ENCODE data around the gene DHX9.
A peak's percentile ranks its signal among the peaks of the same experiment; 100 is the strongest.

Gene DHX9

DNA sequence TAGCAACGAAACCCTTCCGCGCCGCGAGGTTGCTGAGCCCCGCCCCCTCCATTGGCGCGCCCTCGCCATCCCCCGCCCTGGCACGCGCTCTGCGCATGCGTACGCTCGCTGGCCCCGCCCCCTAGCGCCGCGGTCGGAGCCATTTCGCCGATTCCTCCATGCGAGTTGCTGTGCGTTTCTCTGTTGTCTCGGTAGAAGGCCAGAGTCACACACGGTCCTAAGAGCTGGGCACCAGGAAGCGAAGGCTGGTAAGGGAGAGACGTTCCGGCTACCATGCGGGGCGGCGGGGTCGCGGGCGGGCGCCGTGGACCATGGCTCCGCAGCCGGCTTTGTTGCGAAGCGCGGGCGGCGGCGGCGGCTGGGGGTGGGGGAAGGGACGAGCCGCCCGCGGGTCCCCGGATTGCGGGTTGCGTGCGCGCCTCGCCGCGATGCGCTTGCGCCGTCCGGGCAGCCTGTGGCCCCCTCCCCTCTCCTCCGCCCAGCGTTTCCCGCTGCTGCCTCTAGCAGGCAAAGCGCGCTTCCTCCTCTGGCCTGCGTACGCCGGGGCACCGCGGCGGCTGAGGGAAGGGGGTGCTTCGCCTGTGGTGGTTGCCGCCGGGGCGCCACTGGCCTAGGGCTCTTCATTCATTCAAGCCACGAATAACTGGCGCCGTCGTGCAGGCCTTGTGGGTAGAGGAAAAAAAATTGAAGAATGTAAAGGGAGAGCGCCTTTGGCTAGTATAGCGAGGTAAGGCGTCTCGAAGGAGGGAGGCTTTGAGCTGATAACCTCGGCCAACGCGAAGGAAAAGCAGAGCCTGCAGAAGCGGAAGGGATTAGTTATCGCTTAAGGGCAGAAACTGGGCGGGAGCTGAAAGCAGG, at the start of gene DHX9:
TSS of gene DHX9 (plus strand) at position 139 of the 858 bp plus-strand sequence. CDS start 3,220 bp downstream, outside the sequence.
- DNase-seq: peak; percentile 96 to 99 (median 97)

DNA sequence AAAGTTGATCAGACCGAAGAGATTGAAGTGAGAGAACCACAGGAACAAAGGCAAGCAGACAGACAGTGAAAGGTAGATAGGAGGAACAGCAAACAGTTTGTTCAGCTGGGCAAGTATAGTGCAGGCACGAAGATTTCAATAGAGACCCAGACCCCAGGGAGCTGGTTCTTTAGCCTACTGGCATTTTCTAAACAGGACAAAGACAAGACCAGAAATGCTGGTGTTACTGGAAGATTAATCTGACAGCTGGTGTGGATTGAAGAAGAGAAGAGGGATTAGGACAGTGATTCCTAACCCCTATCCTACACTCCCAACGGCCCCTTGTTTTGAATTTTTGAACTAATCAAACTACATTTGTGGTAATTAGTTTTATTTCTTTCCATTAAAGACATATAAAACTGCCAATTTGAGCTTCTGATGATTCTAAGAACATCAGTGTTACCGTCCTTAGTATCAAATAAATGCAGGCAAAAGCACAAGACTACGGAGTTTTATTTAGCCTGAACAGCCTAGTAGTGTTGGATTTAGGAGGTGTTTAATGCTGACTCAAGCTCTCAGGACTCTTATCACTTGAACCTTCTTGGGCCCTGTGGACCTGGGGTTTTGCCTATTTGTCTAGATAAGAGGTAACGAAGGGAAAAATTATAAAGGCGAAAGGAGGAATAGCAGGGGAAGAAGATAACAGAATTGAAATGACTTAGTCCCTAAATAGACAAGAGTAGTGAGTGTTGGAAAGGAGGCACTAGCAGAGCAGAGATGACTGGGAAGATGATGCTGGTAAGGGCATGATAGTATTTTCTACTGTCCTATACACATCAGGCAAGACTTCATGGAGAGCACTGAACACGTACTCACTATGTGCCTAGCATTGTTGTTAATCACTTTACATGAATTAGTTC, 47.6 kb upstream of the DHX9 start:
- no peak for DNase-seq

DNA sequence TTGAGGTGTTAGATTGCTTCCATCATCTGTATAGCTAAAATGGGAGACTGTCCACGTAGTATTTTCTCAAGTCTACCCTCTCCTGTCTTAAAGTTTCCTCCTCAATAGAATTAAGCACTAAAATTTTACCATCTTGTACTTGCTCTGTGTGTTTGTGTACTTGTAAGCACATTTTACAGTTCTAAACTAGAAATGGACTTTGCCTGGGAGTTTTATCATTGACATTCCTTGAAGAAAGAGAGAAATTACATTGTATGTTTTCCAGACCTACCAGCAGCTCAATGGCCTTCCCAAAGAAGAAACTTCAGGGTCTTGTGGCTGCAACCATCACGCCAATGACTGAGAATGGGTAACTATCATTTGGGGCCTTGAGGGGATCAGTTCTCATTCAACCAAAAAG, 45.1 kb upstream of the DHX9 start:
- DNase-seq: no peak

DNA sequence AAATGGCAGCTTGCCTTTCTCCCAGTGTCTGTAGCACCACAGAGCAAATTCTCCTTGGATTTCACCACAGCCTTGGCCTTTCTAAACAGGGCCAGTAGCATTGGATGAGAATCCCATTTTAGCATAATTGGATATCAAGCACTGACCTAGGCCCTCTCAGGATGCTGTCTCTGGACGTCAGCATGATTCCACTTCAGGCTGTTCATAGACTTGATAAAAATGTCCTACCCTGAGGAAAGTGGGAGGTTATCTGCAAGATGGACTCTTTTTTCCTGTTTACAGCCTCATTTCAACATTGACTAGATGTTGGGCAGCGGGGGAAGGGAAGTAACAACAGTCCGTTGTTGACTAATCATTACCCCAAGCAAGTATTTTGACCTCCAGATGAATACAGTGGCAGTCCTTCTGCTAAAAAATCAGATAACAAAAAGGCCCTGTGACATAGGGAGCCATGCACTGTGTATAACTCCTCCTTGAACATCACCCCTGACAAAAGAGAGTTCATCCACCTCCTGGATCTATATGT, 44.4 kb upstream of the DHX9 start:
- no peak for DNase-seq

DNA sequence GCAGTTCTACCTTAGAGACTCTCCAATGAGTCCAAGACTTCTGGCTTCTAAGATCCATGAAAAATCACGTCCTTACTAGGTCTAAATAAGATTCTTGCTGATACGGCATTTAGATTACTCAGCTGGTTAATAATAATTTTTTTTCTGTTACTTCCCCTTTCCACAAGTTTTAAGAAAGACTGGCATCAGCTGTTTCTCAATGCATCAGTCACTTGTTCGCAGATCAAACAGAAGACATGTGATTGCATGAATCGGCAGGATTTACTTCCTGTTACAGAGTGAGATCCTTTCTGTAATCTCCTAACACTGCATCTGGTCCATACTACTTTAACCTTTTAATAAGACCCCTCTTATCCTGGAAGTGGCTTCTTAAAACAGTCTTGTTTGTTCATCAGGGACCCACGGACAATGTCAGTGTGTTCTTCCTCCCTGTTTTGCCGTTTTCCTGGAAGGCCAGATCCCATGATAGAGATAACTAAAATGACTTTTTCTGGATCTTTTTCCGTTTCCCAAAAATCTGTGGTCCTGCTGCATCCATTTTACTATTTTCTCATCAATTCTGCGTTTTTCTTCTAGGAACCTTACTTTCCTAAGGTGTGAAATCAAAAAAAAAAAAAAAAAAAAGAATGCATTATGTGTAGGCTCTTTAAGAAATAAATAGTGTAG, 43.5 kb upstream of the DHX9 start:
- no peak for DNase-seq

DNA sequence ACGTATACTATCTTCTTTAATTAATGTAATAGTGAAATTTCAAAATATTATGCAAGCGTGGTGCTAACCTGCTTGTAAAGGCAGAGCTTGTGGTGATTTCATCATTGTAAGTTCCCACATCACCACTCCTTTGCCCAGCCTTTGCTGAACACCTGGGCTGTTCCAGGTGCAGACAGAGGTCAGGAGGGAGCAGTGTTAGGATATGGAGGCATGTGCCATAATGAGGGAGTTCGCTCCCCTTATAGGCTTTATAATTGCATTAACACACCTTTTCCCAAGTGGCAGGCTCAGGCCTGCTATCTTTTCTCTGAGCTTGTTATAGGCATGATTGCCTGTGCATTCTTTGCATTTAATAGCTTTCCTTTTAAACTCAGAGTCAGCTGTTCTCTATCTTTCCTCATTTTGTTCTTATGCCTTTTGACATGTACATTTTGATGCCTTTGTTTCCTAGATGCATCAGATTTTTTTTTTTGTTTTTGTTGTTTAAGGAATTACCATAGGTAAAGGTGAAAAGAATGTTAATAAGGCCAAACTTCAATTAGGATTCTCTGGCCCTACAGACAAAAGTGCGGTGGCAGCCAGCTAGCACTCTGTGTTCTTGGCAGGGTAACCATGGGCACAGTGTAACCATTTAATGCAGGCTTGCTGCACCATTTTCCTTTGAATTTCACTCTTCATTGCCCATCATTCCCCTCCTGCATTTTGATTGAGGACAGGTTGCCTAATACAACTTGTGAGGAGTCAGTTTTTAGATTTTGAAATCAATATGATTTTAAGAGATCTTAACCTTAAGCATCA, 36.9 kb upstream of the DHX9 start:
- peak in 1 of 3 experiments; percentile 23 for DNase-seq

DNA sequence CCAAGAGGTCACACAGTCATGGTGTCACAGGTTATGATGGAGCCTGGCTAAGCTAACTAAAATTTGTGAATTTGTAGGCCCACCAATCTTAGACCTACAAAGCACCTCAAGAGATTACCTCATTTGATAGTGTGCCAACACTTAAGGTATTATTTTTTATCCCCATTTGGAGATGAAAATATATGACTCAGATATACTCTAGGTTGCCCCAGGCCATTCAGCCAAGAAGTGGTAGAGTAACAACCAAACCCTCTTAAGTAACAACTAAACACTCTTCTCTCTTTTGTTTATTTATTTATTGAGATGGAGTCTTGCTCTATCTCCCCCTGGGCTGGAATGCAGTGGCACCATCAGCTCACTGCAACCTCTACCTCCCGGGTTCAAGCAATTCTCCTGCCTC, 35.3 kb upstream of the DHX9 start:
- DNase-seq: no peak

DNA sequence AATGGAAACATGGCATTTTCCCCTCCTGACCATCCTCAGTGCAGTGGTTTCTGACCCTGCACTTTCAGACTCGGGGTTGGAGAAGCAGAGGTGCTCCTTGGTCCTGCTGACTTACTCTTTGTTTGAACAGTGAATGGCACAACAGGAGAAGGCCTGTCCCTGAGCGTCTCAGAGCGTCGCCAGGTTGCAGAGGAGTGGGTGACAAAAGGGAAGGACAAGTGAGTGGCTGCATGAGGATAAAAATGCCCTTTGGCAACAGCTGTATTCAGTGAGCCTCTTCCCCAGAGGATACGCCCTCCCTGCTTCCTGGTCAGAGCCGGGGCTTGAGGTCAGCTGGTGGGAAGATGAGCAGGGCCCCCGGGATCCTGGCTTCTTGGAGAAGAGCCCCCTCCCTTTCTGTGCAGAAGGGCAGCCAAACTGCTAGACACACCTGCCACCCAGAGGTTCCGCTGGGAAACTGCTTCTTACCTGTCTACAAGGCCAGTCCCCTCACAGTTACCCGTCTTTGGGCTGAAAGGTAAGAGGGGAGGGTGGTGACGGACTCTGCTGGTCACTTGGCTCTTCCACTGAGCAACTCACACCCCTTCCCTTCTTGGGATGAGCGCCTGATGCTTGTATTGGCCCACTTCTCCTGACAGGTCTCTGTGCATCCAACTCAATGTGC, 33.0 kb upstream of the DHX9 start:
- DNase-seq: peak; percentile 38 to 53 (median 39)

DNA sequence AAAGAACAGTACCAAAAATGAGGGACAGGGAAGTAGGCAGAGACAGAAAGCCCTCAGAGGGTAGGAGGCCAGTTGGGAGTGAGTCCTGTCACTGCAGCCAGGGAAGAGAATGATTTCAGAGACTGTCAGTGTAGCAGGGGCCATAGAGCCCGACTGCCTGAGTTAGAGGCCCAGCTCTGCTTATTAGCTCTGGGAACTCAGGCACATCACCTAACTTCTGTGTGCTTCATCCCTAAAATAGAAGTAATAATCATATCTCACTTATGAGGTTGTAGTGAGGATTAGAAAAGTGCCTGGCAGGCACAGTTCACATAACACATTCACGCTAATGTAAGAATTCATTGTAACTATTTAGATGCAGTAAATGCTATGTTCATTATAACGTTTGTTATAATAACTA, 31.2 kb upstream of the DHX9 start:
- DNase-seq: no peak

DNA sequence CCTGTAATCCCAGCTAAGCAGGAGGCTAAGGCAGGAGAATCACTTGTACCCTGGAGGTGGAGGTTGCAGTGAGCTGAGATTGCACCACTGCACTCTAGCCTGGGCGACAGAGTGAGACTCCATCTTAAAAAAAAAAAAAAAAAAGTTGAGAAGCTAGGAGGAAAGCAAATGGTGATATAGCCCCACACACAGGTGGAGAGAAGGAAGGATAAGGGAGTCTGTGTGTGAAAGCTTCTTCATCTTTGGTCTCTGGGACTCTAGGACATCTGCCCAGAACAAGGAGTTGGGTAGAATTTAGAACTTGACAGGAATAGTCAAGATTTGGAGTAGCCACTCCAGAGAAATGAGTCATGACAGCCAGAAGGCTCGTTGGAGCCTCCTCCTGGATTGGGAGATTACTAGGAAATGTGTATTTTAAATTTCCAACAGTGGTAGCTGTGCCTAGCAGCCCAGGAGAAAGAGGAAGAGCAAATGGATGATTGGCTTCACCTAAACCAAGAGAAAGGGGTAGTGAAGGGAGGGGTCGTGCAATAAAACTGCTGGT, 29.7 kb upstream of the DHX9 start:
- no peak for DNase-seq

DNA sequence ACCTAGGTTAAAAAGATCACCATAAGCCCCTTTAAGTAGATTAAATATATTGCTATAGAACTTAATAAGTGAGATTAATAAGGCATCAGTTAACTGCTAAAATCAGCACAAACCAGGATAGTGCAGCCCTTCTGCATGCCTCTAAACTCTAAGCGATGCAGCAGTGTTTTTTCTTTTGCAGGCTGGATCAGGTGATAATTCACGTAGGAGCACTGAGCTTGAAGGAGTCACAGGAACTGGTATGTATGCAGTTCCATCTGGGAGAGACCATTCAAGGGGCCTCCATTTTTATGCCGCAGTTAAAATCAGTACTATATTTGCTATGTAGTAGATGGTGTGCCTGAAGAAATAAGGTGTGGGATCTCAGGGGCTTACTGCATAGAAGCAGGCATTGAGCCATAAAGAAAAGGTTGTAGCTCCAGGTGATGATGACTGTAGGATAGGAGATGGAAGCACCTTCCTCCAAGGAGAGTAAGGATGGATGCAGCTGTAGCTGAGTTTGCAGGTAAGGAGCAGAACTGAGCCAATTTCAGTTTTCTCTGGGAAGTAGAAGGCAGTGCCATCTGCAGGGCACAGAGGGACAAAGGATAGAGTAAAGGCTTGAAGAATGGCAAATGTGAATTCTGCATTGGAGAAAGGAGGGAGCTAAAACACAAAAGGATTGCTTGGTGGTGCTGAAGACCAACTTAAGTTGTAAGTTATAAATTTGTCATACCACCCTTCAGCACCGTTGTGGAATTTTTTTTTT, 27.0 kb upstream of the DHX9 start:
- DNase-seq: no peak

DNA sequence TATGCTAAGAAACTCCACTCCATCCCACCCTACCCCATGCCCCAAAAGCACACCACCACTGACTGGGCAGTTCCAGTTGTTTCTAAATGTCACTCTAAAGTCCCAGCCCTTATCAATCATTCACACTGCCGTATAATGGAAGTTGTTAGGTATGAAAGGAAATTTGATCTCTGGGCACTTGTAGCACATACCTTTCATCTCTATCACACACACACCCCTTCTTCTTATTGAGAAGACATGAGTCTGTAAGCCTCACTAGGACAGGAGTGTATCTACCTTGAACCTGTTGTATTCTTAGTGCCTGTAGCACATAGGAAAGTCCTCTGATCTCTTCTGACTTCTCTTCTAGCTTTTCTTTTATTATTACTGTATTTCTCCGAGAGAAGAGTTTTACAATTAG, 22.3 kb upstream of the DHX9 start:
- DNase-seq: no peak

DNA sequence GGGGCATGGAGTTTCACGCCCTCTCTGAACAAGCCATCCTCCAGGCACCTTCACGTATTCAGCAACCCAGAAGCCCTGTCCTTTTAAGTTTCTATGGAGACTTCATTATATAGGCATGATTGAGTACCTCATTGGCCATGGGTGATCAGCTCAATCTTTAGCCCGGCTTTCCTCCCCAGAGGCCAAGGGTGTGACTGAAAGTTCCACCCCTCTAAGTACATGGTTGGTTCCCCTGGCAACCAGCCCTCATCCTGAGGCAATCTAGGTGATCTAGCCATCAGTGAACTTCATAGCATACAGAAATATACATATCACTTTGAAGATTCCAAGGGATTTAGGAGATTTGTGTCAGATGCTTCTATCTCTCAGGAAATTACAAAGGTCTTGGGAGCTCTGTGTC, 21.3 kb upstream of the DHX9 start:
- DNase-seq: peak in 1 of 3 experiments; percentile 16

DNA sequence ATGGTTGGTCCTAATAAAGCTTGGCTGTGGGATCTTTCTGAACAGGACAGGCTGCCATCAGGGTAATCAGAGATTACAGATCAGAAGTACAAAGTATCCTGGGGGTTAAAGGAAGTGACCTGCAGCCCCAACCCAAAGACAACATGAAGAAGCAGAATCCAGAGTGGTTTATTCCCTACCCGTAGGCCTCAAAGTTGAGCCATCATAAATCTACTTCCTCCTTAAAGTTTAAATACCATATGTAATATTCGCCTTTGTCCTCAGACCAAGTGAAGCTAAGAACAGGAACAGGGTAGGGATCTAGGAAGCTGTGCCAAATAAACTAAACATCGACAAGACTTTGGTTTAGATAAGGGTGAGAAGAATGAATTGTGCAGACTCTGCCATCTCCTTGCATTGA, 15.9 kb upstream of the DHX9 start:
- DNase-seq: no peak

DNA sequence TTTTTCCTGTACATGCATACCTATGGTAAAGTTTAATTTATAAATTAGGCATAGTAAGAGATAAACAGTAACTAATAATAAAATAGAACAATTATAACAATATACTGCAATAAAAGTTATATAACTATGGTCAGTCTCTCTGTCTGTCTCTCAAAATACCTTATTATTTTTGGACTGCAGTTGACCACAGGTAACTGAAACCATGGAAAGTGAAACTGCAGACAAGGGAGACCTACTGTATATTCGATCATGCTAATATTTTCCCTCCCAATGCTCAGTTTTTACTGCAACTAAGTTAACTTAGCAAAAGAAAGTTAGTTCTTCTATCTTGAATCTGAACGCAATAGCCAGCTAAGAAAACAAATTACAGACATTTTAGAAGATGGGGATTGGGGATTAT, 12.3 kb upstream of the DHX9 start:
- no peak for DNase-seq

DNA sequence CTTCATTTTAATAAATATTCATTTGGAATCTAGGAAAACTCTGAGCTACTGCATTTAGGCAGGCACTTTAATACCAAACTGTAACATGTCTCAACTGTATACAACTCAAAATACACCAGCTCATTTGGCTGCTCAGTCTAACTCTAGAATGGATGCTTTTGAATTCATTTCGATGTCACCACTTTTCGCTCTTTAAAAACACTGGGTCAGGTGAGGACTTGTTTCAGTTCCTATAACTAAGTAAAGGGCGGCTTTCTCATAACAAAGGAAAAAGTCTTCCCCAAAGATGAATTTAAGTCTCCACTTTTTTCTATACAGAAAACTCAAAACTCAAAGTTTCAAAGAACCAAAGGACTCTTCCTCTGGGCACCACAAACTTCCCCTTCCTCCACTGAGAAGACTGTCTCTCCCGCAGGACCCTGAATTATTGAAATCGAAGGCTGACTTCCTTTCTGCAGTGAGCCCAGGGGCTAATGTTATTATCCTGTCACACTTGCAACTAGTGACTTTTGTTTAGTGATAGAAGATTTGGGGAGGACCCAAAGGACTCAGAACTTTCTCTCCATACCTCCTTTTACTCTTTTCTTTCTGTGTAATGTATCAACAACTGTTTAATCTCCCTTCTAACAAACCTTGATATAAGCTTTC, 9.7 kb upstream of the DHX9 start:
- no peak for DNase-seq

DNA sequence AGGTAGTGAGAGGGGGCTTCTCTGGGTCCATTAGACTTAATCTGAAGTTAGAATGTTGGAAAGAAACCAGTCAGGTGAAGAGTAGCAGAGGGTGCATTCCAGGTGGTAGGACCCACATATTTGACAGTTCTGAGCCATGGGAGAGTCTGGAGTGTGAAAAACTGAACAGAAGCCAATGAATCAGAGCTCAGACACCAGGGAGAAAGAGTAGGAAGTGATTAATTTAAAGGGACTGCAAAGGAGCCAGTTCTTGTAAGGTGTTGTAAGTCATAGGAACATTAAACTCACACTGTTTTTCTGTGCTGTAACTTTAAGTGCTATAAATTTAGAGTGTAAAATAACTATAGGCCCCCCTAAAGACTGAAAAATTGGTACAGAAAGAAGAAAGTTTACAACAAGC, 5.9 kb upstream of the DHX9 start:
- no peak for DNase-seq

DNA sequence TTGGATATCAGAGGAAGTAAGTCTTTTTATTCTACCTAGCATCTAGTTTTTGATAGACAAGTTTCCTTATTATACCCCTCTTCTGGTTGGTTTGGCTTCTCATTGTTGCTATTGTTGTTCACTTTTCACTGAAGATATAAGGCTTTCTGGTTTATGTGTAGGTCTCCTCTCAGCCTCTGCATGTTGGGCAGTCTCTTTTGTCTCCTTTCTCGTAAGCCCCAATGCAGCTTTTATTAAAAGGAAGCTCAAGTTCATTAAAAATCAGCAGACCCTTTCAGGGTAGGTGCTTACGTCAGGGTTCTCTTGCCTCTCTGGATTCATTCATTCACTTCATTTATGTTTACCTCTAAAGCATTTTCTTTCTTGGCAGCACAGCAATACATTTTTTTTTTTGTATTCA, 4.8 kb upstream of the DHX9 start:
- DNase-seq: no peak

DNA sequence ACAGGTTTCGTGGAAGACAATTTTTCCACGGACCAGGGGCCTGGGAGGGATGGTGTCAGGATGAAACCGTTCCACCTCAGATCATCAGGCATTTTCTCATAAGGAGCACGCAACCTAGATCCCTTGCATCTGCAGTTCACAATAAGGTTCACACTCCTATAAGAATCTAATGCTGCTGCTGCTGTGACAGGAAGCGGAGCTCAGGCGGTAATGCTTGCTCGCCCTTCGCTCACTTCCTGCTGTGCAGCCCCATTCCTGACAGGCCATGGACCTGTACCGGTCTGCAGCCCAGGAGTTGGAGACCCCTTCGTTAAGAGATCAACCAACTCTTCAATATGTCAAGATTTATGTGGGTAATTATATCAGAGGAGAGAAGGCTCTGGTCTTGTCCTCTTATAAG, 3.3 kb upstream of the DHX9 start:
- no peak for DNase-seq

DNA sequence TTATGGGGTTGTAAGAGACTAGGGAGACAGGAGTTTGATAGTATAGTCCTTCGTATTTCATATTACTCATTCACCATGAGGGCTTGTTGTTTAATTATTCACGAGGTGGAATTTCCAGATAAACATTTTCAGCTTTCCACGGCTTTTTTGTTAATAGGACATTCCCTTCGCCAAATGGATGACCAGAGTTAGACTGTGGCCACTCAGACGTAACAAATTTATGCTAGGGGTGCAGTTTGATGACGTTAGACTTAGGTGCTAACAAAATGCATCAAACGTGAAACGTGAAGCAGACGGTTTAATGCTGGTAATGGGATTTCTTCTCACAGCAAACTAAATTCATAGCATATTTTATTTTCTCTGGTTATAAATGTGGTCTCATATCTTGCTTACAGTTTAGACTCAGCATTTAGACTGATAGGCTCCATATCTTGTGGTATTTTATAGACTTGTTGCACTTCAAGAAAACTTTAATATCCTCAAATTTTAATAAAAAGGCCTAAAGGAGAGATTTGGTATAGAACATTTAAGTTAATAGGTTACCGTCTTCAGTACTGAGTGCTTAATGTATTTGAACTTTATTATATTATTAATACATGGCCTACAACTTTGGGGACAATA, 2.3 kb downstream of the DHX9 start:
- DNase-seq: peak in 1 of 3 experiments; percentile 13
